GM19023 (cell line): ENCODE results near the gene C16orf92.
"Not testable (repeated sequence)": the region's sequence is repeated elsewhere in the genome, so short reads cannot be mapped to it uniquely, and the experiment has no call there.

ENCODE experiments used
- ATAC-seq: cut with Tn5 transposase; IDR thresholded peaks from one replicate; pipeline ENCODE4 v1.9.1; 2021; ENCODE audit warnings: mild to moderate bottlenecking, moderate library complexity; ENCODE audit not compliant: unreplicated experiment

The C16orf92 gene

DNA sequence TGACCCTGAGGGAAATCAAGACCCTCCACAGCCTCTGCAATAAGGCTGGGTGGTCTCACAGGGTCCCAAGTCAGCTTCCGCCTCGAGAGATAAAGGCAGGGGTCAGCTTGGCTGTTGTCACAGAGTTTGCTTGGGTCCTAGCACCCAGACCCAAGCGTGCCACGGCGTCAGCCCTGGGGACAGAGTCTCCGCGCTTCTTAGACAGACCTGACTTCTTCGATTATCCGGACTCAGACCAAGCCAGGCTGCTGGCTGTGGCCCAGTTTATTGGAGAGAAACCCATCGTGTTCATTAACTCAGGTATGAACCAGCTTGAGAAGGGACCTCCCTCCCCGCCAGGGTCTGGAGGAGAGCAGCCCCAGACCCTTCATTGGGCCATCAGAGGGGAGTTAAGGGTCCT, 588 bp downstream of the C16orf92 start:
- ATAC-seq: no peak

GRCh38 chr16:30024451-30024850, 1.5 kb downstream of the C16orf92 start:
- ATAC-seq: no peak

GRCh38 chr16:30025156-30025555, 2.2 kb downstream of the C16orf92 start:
- no peak for ATAC-seq

DNA sequence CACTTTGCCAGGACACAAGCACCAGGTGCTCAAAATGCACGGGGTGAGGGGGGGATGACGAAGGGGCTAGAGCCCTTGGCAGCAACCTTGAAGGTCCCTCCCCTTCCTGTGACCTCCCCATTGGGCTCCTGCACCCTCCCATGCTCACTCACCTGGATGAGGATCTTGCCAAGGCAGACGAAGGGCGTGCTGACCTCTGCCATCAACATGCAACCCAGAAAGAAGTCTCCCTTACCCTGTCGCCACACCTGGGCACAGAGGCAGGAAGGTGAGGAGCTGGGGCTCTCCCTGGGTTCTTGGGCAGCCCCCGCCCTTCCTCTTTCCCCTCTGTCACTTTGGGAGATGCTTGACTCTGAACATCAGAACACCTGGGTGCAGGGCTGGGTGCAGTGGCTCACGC, 2.6 kb downstream of the C16orf92 start:
- no peak for ATAC-seq

DNA sequence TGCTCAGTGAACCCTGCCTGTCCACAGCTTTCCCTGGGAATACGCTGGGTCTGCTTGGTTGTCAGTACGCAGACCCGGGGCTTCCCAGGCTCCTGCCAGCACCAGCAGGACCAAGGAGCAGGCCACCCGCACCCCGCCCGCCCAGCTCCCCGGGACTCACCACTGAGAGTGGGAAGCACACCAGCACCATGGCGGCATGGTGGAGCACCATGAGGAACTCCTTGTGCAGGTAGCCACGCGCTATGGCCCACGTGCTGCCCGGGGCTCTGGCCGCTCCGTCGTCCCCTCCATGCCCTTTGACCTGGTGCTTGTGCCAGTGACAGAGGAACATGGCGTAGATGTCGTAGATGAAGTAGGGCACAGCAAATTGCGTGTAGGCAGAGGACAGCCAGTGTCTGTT, 3.5 kb downstream of the C16orf92 start:
- no peak for ATAC-seq

- ATAC-seq: no peak
Measured at GRCh38 chr16:30027588-30028437, 4.8 kb downstream of the C16orf92 start.

DNA sequence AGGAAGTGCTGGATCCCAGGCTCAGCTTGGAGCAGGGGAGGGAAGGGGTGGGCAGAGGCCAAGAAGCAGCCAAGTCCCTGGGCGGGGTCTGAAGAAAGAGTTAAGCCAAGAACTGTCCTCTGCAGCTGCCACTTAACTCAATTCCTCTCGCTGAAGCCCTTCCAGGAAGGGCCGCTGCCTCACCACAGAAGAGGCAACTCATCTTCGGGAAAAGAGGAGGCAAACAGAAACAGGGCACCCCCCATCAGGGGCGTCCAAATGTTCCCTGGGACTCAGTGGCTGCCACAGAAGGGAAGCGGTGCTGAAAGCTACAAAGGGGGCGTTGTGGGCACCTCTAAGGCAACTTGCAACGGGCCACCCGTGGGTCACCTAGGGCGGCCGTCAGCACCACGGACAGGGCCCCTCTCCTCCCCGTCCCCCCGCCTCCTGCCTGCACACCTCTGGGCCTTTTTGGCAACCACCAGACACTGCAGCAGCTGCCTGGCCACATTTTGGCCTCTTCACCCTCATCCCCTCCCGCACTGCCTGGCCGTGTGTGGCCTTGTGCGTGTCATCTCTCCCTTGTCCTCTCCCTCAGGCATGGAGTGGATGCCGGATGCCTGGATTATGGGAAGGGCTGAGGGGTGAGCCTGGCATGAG, 5.6 kb downstream of the C16orf92 start:
- no peak for ATAC-seq

DNA sequence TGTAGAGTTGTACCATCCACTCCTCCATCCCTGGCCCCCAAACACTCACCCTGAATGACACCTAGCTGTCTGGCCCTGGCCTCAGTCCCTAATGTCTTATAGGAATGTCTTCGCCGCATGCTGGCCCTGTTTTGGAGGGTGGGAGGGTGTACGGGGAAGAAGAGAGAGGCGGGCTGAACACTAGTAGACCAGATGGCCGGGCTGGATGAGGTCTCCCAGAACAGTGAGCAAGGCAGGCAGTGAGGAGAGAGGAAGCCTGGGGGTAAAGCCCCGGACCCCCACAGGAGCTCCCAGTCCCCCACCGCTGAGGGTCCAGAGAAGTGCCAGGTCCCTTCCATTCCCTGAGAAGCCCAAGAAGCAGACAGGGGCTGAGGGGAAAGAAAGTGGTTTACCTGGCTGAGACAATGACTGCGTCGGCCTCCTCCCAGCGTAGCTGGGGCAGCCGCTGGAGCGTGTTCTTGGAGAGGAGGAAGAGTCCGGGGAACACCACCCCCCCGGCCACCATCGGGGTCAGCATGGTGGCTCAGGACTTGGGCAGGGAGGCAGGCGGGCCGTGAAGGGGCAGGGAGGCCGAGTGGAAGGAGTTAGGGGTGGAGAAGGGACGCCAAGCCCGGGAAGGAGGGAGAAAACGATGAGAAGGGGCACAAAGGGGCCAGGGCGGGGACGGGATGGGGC, 7.2 kb downstream of the C16orf92 start:
- ATAC-seq: no peak

- no peak for ATAC-seq
Measured at GRCh38 chr16:30030841-30031413, 7.9 kb downstream of the C16orf92 start, which contains the start of gene TLCD3B. Gene TLCD3B (minus strand): TSS chr16:30031271. CDS start chr16:30030527, 744 bp downstream.

DNA sequence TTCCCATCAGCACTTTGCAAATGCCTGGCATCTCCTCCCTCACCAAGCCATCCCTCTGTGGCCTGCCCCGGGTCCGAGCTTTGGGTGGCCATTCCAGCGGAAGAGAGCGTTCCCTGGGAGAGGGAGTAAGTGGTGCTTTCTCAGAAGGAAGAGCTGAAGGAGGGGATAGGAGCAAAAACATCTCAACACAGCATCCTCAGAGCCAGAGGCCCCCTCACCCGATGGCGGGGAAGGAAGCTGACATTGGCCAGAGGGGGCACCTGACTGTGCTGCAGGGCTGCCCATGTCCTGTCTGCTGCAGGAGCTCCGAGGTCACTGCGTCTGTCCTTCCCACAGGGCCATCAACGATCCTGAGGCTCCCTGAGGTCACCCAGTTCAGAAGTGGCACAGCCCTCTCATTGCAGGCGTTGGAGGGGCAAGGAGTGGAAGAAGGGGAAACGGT, 8.5 kb downstream of the C16orf92 start:
- ATAC-seq: no peak

DNA sequence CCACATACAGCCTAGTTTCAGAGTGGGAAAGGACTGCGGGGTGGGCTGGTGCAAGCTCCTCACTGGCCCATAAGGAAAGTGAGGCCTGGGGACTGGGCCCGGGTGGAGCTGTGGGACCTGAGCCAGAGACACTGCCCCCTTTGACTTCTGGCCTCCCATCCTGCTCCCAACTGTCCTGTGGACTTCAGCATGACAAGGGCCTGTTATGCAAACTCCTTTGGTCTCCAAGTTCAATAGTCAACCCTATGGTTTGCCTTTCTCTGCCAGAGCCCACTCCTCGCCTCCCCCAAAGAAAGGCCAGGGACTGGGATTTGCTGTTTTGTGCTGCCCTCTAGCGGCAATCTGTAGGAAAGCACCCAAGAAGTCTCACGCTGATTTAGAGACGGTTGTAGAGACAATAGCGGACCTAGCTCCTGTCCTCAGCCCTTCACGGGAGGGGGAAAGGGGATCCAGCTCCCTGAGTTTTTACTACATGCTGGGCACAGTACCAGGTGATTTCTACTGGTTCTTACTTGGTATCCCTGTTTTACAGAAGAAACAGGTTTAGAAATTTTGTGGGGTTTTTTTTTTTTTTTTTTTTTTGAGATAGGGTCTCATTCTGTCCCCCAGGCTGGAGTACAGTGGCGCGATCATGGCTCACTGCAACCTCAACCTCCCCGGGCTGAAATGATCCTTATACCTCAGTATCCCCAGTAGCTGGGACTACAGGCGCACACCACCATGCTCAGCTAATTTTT, 9.3 kb downstream of the C16orf92 start:
- no peak for ATAC-seq

DNA sequence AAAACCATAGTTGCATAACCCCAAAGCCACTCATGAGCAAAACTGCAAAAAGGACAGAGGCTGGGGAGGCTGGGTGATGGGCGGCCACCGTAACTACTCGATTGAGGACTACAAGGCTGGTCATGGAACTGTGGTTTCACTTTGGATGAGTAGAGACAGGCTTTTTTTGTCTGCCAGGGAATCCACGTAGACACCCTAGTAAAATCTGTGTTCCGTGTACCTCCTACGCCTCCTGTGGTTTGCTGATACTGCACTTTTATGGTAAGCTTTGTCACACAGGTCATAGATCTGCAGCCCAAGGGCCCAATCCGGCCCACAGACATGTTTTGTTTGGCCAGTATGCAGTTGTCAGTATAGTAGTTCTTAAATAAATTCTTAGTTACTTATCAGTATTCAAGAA, 10.3 kb downstream of the C16orf92 start:
- no peak for ATAC-seq

GRCh38 chr16:30040221-30040620, 17.2 kb downstream of the C16orf92 start:
- ATAC-seq: no peak

DNA sequence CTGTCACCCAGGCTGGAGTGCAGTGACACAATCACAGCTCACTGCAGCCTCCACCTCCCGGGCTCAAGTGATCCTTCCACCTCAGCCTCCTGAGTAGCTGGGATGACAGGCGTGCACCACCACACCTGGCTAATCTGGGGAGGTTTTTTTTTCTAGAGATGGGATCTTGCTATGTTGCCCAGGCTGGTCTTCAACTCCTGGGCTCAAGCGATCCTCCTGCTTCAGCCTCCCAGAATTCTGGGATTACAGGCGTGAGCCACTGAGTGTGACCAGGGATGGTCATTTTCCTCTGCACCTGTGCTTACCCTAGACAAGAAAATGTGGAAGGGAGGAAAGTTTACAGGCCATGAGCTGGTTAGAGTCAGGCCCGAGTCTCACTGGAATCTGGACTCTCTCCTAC, 17.7 kb downstream of the C16orf92 start:
- not testable (repeated sequence) for ATAC-seq

DNA sequence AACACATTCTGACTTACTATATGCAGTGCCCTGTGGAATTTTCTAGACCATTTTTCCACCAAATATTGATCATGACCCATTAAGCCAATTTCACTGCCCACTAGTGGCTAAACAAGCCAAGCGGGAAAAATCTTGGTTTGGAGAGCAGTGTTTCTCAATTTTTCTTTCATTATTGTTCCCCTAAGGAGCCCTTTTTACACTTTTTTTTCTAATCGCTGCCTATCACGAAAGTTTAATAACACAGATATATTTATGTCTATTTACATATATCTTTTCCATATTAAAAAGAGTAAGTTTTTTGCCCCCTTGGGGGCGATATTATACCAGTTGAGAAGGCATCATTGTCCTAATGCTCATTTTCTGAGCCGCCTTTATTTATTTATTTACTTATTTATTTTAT, 18.8 kb downstream of the C16orf92 start:
- ATAC-seq: no peak

- no peak for ATAC-seq
Measured at GRCh38 chr16:30046178-30046577, 23.2 kb downstream of the C16orf92 start.

DNA sequence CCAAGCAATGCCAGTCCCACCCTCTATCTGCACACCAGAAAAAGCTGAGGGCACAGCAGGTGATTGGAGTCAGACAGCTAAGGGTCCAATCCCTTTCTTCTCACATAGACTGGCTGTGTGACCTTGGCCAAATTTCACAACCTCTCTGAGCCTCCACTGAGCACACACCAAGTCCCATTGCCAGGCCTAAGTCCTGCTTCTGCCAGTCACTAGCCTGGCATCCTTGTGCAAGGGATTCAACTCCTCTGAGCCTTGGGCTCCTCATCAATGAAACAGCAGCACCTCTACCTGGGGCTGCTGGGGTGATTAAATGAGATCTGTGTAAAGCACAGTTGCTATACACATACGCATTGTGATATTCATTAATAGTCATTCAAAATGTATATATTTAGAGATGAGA, 23.6 kb downstream of the C16orf92 start:
- no peak for ATAC-seq

DNA sequence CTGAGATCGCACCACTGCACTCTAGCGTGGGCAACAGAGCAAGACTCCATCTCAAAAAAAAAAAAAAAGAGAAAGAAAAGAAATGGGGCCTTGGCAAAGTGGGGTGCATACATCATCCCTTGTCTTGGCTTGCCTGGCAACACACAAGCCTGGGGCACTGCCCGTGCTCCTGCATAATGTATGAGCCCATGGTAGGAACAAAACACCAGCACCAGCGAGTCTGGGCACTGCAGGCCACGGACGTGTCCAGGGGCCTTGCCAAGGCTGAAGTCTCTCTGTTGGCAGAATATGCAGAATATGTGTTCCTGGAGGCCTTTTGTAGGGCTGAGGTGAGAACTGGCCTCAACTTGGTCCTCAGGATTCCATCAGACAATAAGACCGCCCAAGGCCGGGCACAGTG, 26.9 kb downstream of the C16orf92 start:
- no peak for ATAC-seq

DNA sequence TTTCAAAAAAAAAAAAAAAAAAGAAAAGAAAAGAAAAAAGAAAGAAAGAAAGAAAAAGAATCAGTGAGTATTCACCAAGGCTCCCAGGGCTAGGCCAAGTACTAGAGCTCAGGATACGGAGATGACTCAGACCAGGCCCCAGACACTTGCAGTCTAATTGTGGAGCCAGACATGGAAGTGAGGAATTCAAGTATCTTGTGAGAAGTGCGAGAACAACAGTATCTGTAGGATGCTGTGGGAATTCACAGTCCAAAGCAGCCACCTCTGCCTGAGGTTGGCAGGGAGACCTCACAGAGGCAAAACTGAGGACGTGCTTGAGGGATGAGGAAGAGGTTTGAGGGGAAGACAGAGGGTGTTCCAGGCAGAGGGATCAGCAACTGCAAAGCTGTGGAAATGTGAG, 28.5 kb downstream of the C16orf92 start:
- no peak for ATAC-seq

DNA sequence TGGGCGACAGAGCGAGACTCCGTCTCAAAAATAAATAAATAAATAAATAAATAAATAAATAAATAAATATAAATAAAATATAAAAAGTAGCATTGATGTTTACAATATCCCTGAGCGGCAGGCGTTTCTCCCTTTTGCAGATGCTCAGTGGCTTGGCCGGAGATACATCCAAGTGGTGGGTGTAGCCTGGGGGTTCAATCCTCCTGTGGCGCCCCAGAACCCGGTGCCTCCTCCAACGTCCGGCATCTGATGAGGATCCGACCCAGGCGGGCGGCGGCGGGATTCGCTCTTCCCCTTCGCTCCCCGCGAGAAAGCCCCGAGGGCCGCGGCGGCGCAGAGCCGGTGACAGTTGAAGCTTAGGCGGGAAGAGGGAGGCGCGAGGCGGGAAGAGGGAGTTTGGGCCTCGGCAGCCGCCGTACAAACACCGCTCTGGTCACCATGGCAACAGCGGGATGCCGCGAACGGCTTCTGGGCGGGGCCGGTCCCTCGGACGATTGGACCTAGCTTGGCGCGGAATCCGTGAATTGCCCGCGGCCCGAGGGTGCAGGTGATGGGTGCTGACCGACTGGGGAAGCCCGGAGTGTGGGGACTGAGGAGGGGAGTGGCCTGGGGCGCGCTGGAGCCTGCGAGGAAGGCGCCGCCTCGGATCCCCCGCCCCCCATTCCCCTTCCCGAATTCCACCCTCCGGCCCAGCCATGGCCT, 29.8 kb downstream of the C16orf92 start:
- peak; percentile 67 for ATAC-seq
